ENCODE data around the gene ASB2.

- TF ChIP-seq CTCF (IDR thresholded peaks at IDR 0.05) (no peak), POLR2A (IDR thresholded peaks at IDR 0.05) (no peak), EP300 (IDR thresholded peaks at IDR 0.05) (no peak)
These were observed 23.5 kb downstream of the ASB2 start for GRCh38 chr14:93952829-93953228.
